GM06990 (cell line): ENCODE data around the gene FAR2.

Experiments used
- DNase-seq: peaks from one replicate; pipeline ENCODE4 v3.0.0-alpha.2; 2011; ENCODE audit not compliant: insufficient read length; ENCODE audit errors: extremely low read depth
- H3K27me3 ChIP-seq: replicated peaks from 2 replicates; pipeline ENCODE4 v1.6.0; 2011; ENCODE audit warnings: low read length; ENCODE audit not compliant: control insufficient read depth, insufficient read depth
- H3K36me3 ChIP-seq: 2 replicates; pipeline ENCODE4 v1.5.1; 2011; ENCODE audit warnings: low read length; ENCODE audit not compliant: control insufficient read depth, insufficient read depth
- H3K4me3 ChIP-seq: replicated peaks from 2 replicates; pipeline ENCODE4 v1.5.1; 2011; ENCODE audit warnings: low read depth, mild to moderate bottlenecking, control low read depth, low read length
- CTCF ChIP-seq: IDR thresholded peaks from 2 replicates; pipeline ENCODE4 v1.5.1; 2011; ENCODE audit warnings: low read length, control low read depth, mild to moderate bottlenecking, inconsistent platforms; ENCODE audit not compliant: insufficient read depth, poor library complexity, severe bottlenecking

FAR2 gene

GRCh38 chr12:29291226-29291625 is 142.1 kb downstream of the FAR2 start:
- DNase-seq = no peak
- no peak overlapping the region for H3K4me3 ChIP-seq
- no peak for TF ChIP-seq CTCF

DNA sequence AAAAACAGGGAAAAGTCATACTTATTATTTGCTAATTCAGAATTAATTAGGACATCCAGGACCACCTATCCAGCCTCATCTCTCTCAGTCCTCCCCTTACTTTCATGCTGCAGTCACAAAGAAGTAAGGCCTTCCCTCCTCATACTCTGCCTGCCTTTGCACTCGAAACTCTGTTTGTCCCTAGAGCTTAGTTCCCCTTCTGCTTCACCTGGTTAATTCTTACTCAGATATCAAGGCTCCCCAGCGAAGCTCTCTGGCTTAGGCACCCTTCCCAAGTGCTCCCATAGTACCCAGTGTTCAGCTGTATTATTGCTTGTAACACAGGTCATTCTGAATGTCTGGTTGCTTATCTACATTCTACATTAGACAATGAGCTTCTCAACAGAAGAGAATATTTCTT is 150.6 kb downstream of the FAR2 start:
- H3K27me3 ChIP-seq = no peaks in the 10 kb centered on the region
- no peak for TF ChIP-seq CTCF
- DNase-seq = no peak
- H3K4me3 ChIP-seq = no peak overlapping the region
- no peaks in the 10 kb centered on the region for H3K36me3 ChIP-seq

More at GRCh38 chr12:29291226-29291625, 142.1 kb downstream of the FAR2 start:
- no peaks in the 10 kb centered on the region for H3K27me3 ChIP-seq
- no peaks in the 10 kb centered on the region for H3K36me3 ChIP-seq

GRCh38 chr12:29301114-29301513 is 152.0 kb downstream of the FAR2 start:
- H3K27me3 ChIP-seq = no peaks in the 10 kb centered on the region
- TF ChIP-seq CTCF = no peak
- DNase-seq = no peak
- H3K36me3 ChIP-seq = no peaks in the 10 kb centered on the region
- no peak overlapping the region for H3K4me3 ChIP-seq

- no peak overlapping the region for H3K4me3 ChIP-seq
- TF ChIP-seq CTCF = no peak
- H3K27me3 ChIP-seq = no peaks in the 10 kb centered on the region
- H3K36me3 ChIP-seq = no peaks in the 10 kb centered on the region
- DNase-seq = no peak
Measured at GRCh38 chr12:29304388-29304787, 155.3 kb downstream of the FAR2 start.

GRCh38 chr12:29306266-29306665 is 157.2 kb downstream of the FAR2 start:
- DNase-seq = no peak
- no peaks in the 10 kb centered on the region for H3K27me3 ChIP-seq
- no peak overlapping the region for H3K4me3 ChIP-seq
- H3K36me3 ChIP-seq = no peaks in the 10 kb centered on the region
- no peak for TF ChIP-seq CTCF

GRCh38 chr12:29306682-29307081 is 157.6 kb downstream of the FAR2 start:
- no peak for TF ChIP-seq CTCF
- no peak for DNase-seq
- Histone ChIP-seq H3K27me3 (no peaks in the 10 kb centered on the region), H3K4me3 (no peak overlapping the region), H3K36me3 (no peaks in the 10 kb centered on the region)
